ENCODE measurements around the gene ASB18.

Gene ASB18

DNA sequence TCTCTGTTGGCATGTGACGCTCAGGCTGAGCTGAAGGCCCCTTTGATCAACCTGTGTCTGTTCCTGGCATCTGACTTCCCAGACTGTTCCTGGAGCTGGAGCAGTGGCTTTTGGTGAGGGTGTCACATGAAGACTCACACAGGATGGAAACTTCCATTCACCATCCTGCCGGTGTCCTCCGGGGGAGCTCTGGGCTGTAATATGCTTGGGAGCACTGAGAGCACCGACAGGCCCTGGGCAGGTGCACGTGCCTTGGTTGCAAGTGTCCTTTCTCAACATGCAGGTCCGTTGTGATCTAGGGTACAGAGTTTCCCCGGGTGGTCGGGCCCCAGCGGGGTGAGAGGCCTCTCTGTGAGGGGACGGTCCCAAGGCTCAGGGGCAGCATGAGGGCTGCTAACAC is 71.2 kb downstream of the ASB18 start:
- TF ChIP-seq, protein P1, sequence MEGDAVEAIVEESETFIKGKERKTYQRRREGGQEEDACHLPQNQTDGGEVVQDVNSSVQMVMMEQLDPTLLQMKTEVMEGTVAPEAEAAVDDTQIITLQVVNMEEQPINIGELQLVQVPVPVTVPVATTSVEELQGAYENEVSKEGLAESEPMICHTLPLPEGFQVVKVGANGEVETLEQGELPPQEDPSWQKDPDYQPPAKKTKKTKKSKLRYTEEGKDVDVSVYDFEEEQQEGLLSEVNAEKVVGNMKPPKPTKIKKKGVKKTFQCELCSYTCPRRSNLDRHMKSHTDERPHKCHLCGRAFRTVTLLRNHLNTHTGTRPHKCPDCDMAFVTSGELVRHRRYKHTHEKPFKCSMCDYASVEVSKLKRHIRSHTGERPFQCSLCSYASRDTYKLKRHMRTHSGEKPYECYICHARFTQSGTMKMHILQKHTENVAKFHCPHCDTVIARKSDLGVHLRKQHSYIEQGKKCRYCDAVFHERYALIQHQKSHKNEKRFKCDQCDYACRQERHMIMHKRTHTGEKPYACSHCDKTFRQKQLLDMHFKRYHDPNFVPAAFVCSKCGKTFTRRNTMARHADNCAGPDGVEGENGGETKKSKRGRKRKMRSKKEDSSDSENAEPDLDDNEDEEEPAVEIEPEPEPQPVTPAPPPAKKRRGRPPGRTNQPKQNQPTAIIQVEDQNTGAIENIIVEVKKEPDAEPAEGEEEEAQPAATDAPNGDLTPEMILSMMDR (conservative IDR thresholded peaks at IDR 0.05; ENCODE audit: control insufficient read depth, insufficient read depth, low read depth, low read length), result no peak
- no peak for DNase-seq (ENCODE audit: low read depth)
- no peak overlapping the region for H3K4me3 ChIP-seq (ENCODE audit: control insufficient read depth, low read depth, low read length)

DNA sequence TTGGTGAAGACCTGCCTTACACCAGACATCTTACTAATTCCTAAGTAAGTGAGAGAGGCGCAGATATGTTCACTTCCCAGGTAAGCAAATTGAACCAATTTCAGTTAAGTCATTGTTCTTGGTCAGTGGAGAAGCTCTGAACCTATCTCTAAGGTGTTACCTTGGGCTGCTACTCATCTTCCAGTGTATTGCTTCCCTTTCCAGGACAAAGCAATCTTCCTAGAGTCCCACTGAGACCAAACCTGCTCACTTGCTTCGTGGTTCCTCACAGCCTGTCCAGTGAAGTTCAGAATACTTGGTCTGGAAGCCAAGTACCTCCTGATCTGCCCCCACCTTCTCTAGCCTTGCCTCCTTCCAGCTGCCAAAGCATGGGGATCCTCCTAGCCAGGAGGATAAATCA is 73.5 kb downstream of the ASB18 start:
- TF ChIP-seq, protein P1 (conservative IDR thresholded peaks at IDR 0.05; ENCODE audit: control insufficient read depth, insufficient read depth, low read depth, low read length), result no peak
- H3K4me3 ChIP-seq (ENCODE audit: control insufficient read depth, low read depth, low read length), result no peak overlapping the region
- DNase-seq (ENCODE audit: low read depth), result no peak

DNA sequence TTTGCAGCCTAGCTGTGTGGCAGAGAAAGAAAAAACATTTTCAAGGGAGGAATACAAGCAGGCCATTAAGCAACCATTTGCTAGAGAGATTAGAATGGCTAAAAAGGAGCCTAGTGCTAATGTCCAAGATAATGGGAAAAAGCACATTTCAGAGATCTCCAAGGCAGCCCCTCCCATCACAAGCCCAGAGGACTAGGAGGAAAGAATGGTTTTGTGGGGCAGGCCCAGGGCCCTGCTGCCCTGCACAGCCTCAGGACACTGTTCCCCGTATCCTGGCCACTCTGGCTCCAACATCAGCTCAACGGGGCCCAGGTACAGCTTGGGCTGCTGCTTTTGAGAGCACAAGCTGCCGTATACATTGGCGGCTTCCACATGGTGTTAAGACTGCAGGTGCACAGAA is 79.5 kb downstream of the ASB18 start:
- no peak for DNase-seq (ENCODE audit: low read depth)
- H3K4me3 ChIP-seq (ENCODE audit: control insufficient read depth, low read depth, low read length), result no peak overlapping the region
- TF ChIP-seq, protein P1 (conservative IDR thresholded peaks at IDR 0.05; ENCODE audit: control insufficient read depth, insufficient read depth, low read depth, low read length), result no peak

DNA sequence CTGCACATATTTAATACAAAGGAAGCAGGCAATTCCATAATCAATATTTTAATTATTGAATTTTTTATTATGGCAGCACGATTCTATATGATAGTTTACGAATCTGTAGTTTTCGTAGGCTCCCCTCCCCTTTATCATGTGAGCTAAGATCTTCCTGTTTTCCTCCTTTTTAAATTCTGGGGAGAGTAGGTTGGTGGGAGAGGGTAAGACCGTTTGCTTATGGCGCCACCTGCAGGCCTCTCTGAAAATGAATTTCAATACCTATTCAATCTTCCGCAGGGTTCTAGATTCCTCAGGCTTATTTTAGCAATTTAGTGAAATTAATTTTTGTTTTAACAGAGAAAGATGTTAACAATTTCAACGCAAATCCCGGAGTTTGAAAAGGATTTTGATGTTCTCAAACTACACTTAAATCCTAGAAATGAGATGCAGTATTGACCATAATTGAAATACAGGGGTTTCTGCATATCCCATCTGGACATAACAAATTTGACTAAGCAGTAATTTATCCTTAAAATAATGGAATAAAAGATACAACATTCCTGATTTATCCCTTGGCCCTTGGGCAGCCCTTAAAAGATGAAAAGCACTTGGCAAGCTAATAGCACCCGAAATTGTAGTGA is 83.3 kb downstream of the ASB18 start:
- DNase-seq (ENCODE audit: low read depth), result peak; percentile 70
- H3K4me3 ChIP-seq (ENCODE audit: control insufficient read depth, low read depth, low read length), result no peak overlapping the region
- TF ChIP-seq, protein P1 (conservative IDR thresholded peaks at IDR 0.05; ENCODE audit: control insufficient read depth, insufficient read depth, low read depth, low read length), result peak; percentile 71

DNA sequence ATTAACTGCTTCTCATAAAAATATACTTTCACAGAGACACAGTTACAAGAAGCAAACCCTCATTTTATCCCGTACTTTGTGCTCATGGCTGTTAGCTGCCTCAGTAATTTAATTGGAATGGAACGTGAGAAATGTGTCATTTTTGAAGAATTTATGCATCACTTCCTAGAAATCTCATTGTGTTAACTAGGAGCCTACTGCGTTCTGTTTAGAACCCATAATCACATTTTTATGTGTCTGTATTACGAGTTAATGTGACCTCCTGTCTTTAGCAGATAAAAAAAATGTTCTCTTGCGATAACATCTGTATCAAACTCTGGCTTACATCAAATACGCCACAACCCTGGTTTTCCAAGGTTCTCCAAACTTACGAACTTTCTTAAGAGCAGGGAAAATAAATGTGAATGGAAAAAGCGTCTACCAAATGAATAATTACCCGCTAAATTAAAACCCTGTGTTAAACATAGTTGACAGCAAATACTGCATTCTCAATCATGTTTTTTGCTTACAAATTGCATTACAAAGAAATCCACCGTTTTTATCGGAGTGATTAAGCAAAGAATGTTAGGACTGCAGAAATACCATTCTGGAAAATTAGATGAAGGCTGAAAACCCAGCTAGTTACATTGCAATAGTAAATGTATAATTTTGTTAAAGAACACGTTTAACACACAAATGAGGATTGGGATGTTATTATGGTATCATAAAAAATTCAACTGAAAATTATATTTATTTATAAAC is 84.0 kb downstream of the ASB18 start:
- no peak overlapping the region for H3K4me3 ChIP-seq (ENCODE audit: control insufficient read depth, low read depth, low read length)
- DNase-seq (ENCODE audit: low read depth), result no peak
- TF ChIP-seq, protein P1 (conservative IDR thresholded peaks at IDR 0.05; ENCODE audit: control insufficient read depth, insufficient read depth, low read depth, low read length), result no peak

DNA sequence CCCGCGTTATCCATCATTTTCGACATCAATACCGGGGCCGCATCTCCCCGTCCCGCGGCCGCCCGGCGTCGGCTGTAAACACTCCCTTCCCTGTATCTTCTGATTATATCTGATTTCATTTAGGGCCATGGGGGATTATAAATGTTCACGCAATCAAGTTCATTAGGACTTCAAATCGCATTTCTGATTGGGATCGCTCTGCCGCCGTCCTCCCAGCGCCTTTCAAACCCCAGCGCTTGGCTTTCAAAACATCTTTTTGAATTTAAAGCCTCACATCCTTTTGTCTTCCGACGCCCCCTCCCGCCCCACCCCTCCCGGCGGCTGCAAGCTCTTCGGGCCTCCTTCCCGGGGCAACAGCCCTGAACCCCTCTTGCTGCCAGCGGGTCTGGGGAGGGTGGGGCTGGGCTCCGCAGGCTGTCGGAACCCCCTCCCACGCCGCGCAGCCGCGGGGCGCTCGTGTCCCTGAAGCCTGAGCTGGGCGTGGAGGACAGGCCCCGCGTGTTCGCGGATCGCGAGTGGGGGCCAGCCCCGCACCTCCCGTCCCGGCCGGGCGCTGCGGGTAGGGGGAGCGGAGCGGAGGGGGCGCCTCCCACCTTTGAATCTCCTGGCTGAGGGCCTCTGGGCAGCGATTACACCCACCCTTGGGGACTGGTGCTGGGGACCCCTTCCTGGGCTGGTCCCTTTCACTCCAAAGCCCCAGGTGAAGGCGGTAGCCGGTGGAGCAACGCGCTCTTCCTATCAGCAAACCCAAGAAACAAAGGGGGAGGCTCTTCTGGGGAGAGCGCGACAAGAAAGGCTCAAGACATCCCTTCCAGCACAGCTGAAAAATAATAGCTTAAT is 84.8 kb downstream of the ASB18 start:
- H3K4me3 ChIP-seq (ENCODE audit: control insufficient read depth, low read depth, low read length), result peak overlapping the region; percentile 50
- DNase-seq (ENCODE audit: low read depth), result no peak
- TF ChIP-seq, protein P1 (conservative IDR thresholded peaks at IDR 0.05; ENCODE audit: control insufficient read depth, insufficient read depth, low read depth, low read length), result no peak

Measured in fibroblast of mammary gland (primary cell).